ENCODE data around the gene SUCO.

DNA sequence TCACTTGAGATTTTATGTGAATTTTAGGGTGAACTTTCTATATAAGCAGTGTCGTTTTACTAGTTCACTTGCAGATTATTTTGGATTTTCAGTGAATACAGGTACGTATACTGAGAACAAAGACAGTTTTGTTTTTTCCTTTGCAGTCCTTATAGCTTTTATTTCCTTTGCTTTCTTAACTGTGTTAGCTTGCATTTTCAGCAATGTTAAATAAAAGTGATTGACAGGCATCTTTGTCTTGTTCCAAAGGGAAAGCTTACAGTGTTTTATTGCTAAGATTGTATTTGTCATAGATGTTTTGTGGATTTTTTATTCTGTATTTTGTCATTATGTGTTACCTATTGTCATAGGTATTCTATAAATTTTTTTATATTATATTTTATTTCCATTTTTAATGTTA is 72.7 kb downstream of the SUCO start:
- no peak for TF ChIP-seq EZH2 (IDR thresholded peaks at IDR 0.05; ENCODE audit: low read length)
- TF ChIP-seq, protein P1, sequence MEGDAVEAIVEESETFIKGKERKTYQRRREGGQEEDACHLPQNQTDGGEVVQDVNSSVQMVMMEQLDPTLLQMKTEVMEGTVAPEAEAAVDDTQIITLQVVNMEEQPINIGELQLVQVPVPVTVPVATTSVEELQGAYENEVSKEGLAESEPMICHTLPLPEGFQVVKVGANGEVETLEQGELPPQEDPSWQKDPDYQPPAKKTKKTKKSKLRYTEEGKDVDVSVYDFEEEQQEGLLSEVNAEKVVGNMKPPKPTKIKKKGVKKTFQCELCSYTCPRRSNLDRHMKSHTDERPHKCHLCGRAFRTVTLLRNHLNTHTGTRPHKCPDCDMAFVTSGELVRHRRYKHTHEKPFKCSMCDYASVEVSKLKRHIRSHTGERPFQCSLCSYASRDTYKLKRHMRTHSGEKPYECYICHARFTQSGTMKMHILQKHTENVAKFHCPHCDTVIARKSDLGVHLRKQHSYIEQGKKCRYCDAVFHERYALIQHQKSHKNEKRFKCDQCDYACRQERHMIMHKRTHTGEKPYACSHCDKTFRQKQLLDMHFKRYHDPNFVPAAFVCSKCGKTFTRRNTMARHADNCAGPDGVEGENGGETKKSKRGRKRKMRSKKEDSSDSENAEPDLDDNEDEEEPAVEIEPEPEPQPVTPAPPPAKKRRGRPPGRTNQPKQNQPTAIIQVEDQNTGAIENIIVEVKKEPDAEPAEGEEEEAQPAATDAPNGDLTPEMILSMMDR (optimal IDR thresholded peaks at IDR 0.05 in 1 of 3, IDR thresholded peaks at IDR 0.05 in 1 of 3, conservative IDR thresholded peaks at IDR 0.05 in 1 of 3; ENCODE audit: extremely low read depth in 1 of 3, insufficient read depth in 2 of 3, low read length in 3 of 3), result no peak

Measured in keratinocyte (primary cell).